Right kidney (tissue), 9 donors: ENCODE results near the gene GRHPR.
A peak's percentile ranks its signal among the peaks of the same experiment; 100 is the strongest.

ENCODE experiments used
- DNase-seq: peaks from one replicate; pipeline ENCODE4 v3.0.0-alpha.2; 2016
- long read RNA-seq, 8 donors: transcript quantifications; one replicate each; lab custom pipeline, GENCODE V29; 2026

The GRHPR gene
- long read RNA-seq, donor 1, full-length matches to known transcripts = 79 of 118 reads
- long read RNA-seq, donor 1, partial matches to known transcripts = 39 of 118 reads
- long read RNA-seq, donor 1, other reads (novel, unspliced or antisense) = 0 of 118 reads
- long read RNA-seq, donor 2, full-length matches to known transcripts = 58 of 63 reads
- long read RNA-seq, donor 2, partial matches to known transcripts = 5 of 63 reads
- long read RNA-seq, donor 2, other reads (novel, unspliced or antisense) = 0 of 63 reads
- long read RNA-seq, donor 3, full-length matches to known transcripts = 33 of 42 reads
- long read RNA-seq, donor 3, partial matches to known transcripts = 9 of 42 reads
- long read RNA-seq, donor 3, other reads (novel, unspliced or antisense) = 0 of 42 reads
- long read RNA-seq, donor 4, full-length matches to known transcripts = 50 of 65 reads
- long read RNA-seq, donor 4, partial matches to known transcripts = 15 of 65 reads
- long read RNA-seq, donor 4, other reads (novel, unspliced or antisense) = 0 of 65 reads
- long read RNA-seq, donor 5, full-length matches to known transcripts = 71 of 83 reads
- long read RNA-seq, donor 5, partial matches to known transcripts = 12 of 83 reads
- long read RNA-seq, donor 5, other reads (novel, unspliced or antisense) = 0 of 83 reads
- long read RNA-seq, donor 6, full-length matches to known transcripts = 71 of 121 reads
- long read RNA-seq, donor 6, partial matches to known transcripts = 50 of 121 reads
- long read RNA-seq, donor 6, other reads (novel, unspliced or antisense) = 0 of 121 reads
- long read RNA-seq, donor 7, full-length matches to known transcripts = 90 of 115 reads
- long read RNA-seq, donor 7, partial matches to known transcripts = 25 of 115 reads
- long read RNA-seq, donor 7, other reads (novel, unspliced or antisense) = 0 of 115 reads
- long read RNA-seq, donor 8, full-length matches to known transcripts = 55 of 55 reads
- long read RNA-seq, donor 8, partial matches to known transcripts = 0 of 55 reads
- long read RNA-seq, donor 8, other reads (novel, unspliced or antisense) = 0 of 55 reads

- peak; percentile 94 for DNase-seq
Measured at GRCh38 chr9:37422289-37423104, at the start of gene GRHPR. GRHPR (plus strand) TSS chr9:37422696; CDS start chr9:37422751, 55 bp downstream.

GRCh38 chr9:37372839-37373238, 49.7 kb upstream of the GRHPR start:
- no peak for DNase-seq

DNA sequence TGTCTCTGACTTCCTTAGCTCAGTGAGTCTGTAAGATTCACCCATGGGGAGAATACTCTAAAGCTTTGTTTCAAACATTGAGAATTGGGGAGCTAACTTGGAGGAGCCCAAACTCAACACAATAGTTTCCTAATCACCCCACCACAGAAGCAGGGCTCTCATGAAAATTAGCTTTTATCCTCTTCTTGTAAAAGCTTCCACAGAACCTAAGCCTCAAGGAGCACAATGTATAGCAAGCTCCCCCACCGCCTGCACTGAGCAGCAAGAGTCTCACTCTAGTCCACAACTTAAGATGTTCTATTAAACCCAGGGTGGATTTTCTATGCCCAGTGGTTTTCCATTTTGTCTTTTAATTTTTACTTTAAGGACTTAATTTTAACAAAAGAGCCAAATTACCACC, 48.9 kb upstream of the GRHPR start:
- DNase-seq = no peak

DNA sequence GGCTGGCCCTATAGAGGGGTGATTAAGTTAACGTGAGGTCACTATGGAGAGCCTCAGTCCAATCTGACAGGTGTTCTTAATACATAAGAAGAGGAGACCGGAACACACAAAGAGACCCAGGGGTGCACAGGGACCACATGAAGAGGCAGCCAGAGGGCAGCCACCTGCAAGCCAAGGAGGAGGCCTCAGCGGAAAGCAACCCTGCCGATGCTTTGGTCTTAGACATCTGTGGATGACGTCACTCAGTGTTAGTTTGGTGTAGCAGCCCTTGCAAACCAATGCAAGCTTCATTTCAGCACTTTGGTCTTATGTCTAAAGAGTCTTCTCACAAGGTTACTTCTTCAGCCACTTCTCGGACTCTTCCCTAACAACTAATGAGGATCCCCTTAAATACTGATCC, 47.6 kb upstream of the GRHPR start:
- DNase-seq = no peak

DNA sequence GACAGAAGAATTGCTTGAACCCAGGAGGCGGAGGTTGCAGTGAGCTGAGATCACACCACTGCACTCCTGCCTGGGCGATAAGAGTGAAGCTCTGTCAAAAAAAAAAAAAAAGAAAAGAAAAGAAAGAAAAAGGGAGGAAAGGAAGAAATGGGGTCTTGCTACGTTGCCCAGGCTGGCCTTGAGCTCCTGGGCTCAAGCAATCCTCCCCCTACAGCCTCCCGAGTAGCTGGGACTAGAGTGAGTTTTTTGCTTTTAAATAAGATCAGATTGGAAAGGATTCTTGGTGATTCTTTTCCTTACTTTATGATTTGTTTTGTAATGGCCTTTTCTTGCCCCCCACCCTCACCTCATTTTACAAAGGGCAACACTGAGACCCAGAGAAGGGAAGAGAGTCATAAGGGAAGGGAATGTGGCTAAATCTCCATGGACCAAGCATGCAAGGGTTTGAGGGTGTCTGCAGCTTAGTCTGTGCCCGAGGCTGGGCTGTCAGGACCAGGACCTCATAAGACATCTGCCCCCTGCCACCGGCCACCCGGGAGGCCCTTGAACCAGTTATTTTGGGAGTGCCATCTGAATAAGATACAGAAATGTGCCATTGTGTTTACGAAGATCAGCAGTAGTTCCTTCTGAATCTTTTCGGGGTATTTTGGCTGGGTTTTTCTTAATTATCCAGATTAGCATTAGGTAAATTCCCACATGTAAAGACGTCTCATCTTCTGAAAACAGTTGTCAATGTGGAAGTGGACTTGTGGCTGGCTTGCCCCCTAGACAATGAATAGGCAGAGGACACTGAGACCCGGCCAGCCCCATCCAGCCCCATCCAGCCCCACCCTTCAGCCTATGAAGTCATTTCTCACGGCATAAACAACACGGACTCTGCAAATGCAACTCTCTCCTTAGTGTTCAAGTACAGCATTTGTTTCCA, 44.5 kb upstream of the GRHPR start:
- DNase-seq = no peak

- no peak for DNase-seq
Measured at GRCh38 chr9:37378613-37379004, 43.9 kb upstream of the GRHPR start.

GRCh38 chr9:37379835-37380234, 42.7 kb upstream of the GRHPR start:
- no peak for DNase-seq

DNA sequence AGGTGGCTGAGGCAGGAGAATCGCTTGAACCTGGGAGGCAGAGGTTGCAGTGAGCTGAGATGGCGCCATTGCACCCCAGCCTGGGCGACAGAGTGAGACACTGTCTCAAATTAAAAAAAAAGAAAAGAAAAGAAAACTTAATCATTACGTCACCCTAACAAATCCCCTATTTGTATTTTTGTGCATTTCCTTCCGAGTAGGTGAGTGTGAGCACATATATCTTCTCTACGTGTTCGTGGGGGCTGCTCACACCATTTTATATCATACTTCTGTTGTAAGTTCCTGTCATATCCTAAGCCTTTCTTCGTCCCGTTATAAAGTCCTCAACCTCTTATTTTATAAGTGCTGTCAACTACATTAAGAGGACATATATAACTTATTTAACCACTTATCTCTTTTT, 41.9 kb upstream of the GRHPR start:
- no peak for DNase-seq

DNA sequence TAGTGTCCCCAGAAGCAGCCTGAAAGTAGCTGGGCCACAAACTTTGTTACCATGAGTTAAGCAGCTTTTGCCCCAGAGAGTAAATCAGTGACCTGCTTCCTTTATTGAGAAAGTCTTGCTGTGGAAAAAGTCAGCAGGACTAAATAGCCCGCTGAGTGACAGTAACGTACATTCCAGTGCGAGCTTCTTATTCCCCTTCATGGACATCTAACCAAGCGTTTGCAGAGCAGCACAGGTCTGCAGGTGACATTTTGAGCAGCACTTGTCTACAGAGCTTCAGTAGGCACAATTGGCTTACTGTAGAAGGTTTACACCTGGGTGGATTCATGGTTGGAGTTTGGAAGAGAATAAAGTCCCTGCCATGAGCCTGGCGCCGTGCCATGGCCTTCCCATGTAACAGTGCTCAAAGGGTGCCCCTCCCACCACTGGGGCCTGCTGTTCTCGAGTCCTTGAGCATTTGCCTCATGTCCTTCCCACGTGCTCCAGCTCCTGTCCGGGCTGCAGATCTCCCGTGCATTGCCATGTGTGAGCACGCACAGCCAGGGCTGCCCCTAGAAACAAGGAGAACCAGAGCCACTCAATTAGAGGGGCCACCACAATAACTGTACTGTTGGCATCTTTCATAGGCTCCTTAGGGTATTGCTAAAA, 41.3 kb upstream of the GRHPR start:
- DNase-seq = no peak

DNA sequence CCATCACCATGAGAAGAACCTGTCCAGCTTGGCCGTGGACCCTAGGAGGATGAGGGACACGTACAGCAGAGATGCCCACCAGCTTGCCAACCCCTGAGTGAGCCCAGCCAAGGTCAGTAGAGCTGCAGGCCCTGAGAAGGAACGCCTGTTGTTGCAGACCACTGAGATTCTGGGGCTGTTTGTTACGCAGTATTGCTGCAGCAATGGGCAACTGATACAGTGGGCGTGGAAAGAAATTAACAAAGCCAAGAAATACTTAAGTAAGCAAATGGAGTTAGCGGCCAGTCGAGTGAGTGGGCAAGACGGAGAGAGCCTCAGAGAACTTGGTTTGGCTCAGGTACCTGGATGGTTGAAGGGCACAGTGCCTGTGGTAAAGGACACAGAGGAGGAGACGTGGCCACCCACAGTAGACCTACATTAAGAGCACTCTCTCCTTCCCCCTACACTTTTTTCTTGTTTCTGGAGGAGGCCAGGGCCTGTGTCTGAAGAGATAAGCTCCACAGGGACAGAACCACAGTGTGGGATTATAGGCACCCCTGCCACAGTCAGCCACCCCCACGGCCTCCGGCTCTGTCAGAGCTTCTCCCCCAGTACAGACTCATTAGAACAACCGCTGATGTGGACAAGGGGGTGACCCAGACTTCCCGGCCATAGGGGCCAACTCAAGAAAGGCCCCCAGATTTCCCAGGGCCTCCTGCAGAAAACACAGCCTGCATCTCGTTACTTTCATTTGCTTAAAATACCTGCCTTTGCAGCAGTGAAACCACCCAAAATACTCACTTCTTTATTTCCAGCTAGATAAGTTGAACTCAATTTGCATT, 40.1 kb upstream of the GRHPR start:
- DNase-seq = no peak

- DNase-seq = no peak
Measured at GRCh38 chr9:37382982-37383357, 39.5 kb upstream of the GRHPR start.

DNA sequence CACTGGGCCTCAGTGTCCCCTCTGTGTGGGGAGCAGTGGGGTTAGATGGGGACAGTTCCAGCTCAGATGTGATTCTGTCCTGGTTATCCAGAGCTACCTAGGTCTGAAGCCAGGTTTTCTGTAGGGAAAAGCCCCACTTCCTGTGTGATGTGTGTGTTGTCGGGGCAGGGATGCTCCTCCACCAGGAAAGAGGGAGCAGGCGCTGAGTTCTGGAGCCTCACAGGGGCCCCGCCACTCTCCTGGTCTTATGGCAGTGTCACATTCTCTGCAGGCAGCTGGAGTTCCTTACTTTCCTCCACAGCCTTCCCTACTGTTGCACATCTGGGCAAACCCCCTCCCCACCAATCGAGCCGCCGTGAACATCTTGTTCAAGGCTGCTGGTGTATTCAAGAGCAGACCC, 39.1 kb upstream of the GRHPR start:
- no peak for DNase-seq

DNA sequence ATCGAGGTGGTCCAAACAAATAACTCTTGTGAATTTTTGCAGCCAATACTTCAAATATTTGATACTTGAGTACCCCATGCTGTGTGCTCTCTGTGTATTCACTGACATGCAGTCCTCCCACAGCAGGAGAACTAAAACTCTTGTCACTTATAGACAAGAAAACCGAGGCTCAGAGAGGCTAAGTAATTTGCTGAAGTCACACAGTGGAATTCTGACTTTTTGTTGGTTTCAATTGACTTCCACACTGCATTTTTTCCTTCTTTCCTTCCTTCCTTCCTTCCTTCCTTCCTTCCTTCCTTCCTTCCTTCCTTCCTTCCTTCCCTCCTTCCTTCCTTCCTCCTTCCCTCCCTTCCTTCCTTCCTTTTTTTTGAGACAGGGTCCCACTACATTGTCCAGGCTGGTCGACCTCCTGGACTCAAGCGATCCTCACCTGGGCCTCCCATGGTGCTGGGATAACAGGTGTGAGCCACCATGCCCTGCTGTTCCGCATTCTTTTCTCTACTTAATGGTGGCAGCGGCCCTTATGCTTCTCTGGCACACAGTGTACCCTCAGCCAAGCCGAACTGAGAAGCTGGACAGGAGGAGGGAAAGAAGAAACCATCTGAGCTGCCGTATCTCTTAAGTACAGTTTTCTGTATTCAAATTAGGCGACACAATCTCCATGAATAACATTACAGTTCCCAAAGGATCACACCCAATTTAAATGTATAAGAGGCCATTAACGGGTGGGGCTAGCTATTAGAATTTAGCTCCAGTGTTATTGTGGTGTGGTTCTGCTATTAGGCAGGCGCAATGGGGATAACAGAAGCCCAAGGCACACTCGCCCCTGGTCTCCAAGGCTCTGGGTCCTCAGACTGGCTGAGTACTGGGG, 38.4 kb upstream of the GRHPR start:
- no peak for DNase-seq

- no peak for DNase-seq
Measured at GRCh38 chr9:37385286-37385685, 37.2 kb upstream of the GRHPR start.

DNA sequence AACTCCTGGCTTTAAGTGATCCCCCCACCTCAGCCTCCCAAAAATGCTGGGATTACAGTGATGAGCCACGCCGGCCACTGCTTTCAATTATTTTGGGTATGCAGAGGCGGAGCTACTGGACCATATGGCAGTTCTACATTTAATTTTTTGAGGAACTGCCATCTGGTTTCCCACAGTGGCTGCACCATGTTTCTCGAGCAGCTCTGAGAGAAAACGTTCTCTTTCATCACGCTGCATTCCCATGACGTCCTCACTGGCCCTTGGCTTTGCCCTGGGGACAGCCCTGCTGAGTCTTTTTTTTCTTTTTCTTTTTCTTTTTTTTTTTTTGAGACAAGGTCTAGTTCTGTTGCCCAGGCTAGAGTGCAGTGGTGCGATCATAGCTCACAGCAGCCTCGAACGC, 35.5 kb upstream of the GRHPR start:
- no peak for DNase-seq

DNA sequence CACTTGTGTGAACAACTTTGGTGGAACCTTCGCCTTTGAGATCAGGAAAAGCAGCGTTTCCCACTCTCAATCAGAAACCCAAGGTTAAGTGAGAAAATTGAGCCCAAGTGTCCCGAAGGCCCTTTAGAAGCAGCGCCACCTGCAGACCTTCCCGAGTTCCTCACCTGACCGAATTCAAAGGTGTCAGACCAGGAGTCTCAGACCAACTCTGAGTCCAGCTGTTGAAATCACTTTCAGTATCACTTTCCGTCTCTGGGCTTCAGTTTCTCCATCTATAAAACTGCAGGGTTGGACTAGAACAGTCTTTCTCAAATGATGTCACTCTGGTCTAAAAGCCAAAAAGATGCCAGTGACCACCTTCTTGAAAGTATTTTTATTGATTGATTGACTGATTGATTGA, 31.7 kb upstream of the GRHPR start:
- DNase-seq = no peak

DNA sequence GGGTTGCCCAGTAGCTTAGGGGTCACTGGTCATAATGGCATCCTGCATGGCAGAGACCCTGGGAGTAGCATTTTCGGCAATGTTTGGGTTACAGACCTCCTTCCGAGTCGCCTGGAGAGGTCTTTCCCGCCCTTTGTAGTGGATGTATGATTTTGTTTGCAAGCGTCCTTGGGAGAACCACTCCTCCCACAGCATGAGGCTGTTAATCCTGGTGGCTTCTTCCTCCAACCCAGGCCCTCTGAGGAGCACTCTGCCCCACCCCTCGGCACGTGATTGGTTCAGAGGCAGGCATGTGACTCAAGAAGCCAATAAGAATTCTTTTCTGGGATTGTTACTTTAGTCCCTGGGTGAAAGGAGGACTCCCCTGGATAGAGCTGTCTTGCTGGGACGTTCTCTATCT, 30.2 kb upstream of the GRHPR start:
- no peak for DNase-seq

GRCh38 chr9:37395229-37395628, 27.3 kb upstream of the GRHPR start:
- DNase-seq = no peak

GRCh38 chr9:37395663-37396062, 26.8 kb upstream of the GRHPR start:
- no peak for DNase-seq
